Activated B cell treated with CpG ODN at 0.5 μM for 24 hours (primary cell): ENCODE results near the gene KRTAP5-7. TPM values are rescaled to one million over a fixed set of nuclear protein-coding genes. Genes with fewer than 3 reads are reported as not detected.
"Not testable (repeated sequence)": the region's sequence is repeated elsewhere in the genome, so short reads cannot be mapped to it uniquely, and the experiment has no call there.

Experiments used
- ATAC-seq: fragments of 200-7000 bp; cut with Tn5 transposase; one replicate; pipeline ENCODE4 v1.10.0; 2021; ENCODE audit warnings: low read depth, mild to moderate bottlenecking, moderate library complexity
- CTCF ChIA-PET: fragments of 350-600 bp; sonication (Branson Sonifier 250); formaldehyde crosslinking; loops from one replicate; lab custom pipeline; 2021; ENCODE audit warnings: antibody characterized with exemption; lab: Charles Lee
- POLR2A ChIA-PET: fragments of 350-600 bp; sonication (Branson Sonifier 250); formaldehyde crosslinking; loops from one replicate; lab custom pipeline; 2021; ENCODE audit warnings: antibody characterized with exemption; lab: Charles Lee
- DNase-seq: peaks from one replicate; pipeline ENCODE4 v3.0.0; 2022
- H3K27ac Mint-ChIP-seq: one replicate; pipeline ENCODE4 v1.8.0; 2020; ENCODE audit warnings: mixed read lengths
- H3K27me3 Mint-ChIP-seq: one replicate; pipeline ENCODE4 v1.8.0; 2021; ENCODE audit warnings: mixed read lengths
- H3K36me3 Mint-ChIP-seq: one replicate; pipeline ENCODE4 v1.8.0; 2021; ENCODE audit warnings: low read depth, mixed read lengths
- H3K4me1 Mint-ChIP-seq: one replicate; pipeline ENCODE4 v1.8.0; 2021; ENCODE audit warnings: mixed read lengths
- H3K4me3 Mint-ChIP-seq: one replicate; pipeline ENCODE4 v1.8.0; 2020; ENCODE audit warnings: mild to moderate bottlenecking, mixed read lengths
- H3K9me3 Mint-ChIP-seq: one replicate; pipeline ENCODE4 v1.8.0; 2020; ENCODE audit warnings: mixed read lengths
- CTCF ChIP-seq: fragments of 200-600 bp; IDR thresholded peaks from one replicate; pipeline ENCODE4 v1.8.0; 2022; ENCODE audit warnings: antibody characterized with exemption, mild to moderate bottlenecking
- intact Hi-C: fragments of 100-400 bp; cut with micrococcal nuclease; formaldehyde crosslinking; loops from one replicate; pipeline ENCODE4 v1.15.1; 2024
- total RNA-seq: library from RNA; stranded (reverse); gene quantifications from 2 replicates; pipeline ENCODE4 v1.2.3, GENCODE V29; 2022

KRTAP5-7 gene
- total RNA-seq, 1 donor from 2014 or later = 0.49 TPM

GRCh38 chr11:71568704-71569349, 41.8 kb downstream of the KRTAP5-7 start:
- ATAC-seq (no peak), DNase-seq (no peak)
- Mint-ChIP-seq H3K4me3 (no peak overlapping the region), H3K36me3 (no peaks in the 10 kb centered on the region), H3K9me3 (no peaks in the 10 kb centered on the region), H3K4me1 (no peaks in the 10 kb centered on the region), H3K27me3 (peaks cover 30% of the 10 kb centered on the region), H3K27ac (no peak overlapping the region)
- POLR2A ChIA-PET = no interaction called here
- TF ChIP-seq CTCF = no peak
- CTCF ChIA-PET = no interaction called here
- intact Hi-C loops = no loop called here

GRCh38 chr11:71571101-71571850, 44.2 kb downstream of the KRTAP5-7 start:
- DNase-seq, H3K36me3 Mint-ChIP-seq, CTCF ChIA-PET, ATAC-seq, H3K27ac Mint-ChIP-seq, H3K4me1 Mint-ChIP-seq, POLR2A ChIA-PET, H3K9me3 Mint-ChIP-seq, H3K4me3 Mint-ChIP-seq, intact Hi-C loops: not testable (repeated sequence)
- H3K27me3 Mint-ChIP-seq = peaks cover 17% of the 10 kb centered on the region

GRCh38 chr11:71572811-71573210, 45.7 kb downstream of the KRTAP5-7 start:
- H3K9me3 Mint-ChIP-seq = no peaks in the 10 kb centered on the region
- DNase-seq (no peak), ATAC-seq (no peak)
- peaks cover 13% of the 10 kb centered on the region for H3K27me3 Mint-ChIP-seq
- intact Hi-C loops = no loop called here
- ChIA-PET POLR2A (no interaction called here), CTCF (no interaction called here)
- H3K4me1 Mint-ChIP-seq = no peaks in the 10 kb centered on the region
- H3K36me3 Mint-ChIP-seq = no peaks in the 10 kb centered on the region
- TF ChIP-seq CTCF = no peak
- H3K27ac Mint-ChIP-seq = no peak overlapping the region
- H3K4me3 Mint-ChIP-seq = no peak overlapping the region

GRCh38 chr11:71574418-71574817, 47.4 kb downstream of the KRTAP5-7 start:
- DNase-seq = no peak
- Mint-ChIP-seq H3K9me3 (no peaks in the 10 kb centered on the region), H3K27me3 (peaks cover 15% of the 10 kb centered on the region), H3K4me1 (no peaks in the 10 kb centered on the region), H3K36me3 (no peaks in the 10 kb centered on the region), H3K27ac (no peak overlapping the region), H3K4me3 (no peak overlapping the region)
- ChIA-PET CTCF (interaction anchor here (0.6 kb wide), 1 partner anchor 125 kb away, joined by 4 read pairs; no protein-coding TSS in a partner anchor), POLR2A (no interaction called here)
- intact Hi-C loops = no loop called here
- ATAC-seq = no peak
- TF ChIP-seq CTCF = no peak

- intact Hi-C loops = no loop called here
- ChIA-PET CTCF (no interaction called here), POLR2A (no interaction called here)
- ATAC-seq (no peak), DNase-seq (no peak)
- no peak overlapping the region for H3K4me3 Mint-ChIP-seq
- no peaks in the 10 kb centered on the region for H3K36me3 Mint-ChIP-seq
- no peak for TF ChIP-seq CTCF
- H3K27ac Mint-ChIP-seq = no peak overlapping the region
- H3K9me3 Mint-ChIP-seq = no peaks in the 10 kb centered on the region
- peaks cover 15% of the 10 kb centered on the region for H3K27me3 Mint-ChIP-seq
- peaks cover 2% of the 10 kb centered on the region for H3K4me1 Mint-ChIP-seq
These were observed 48.8 kb downstream of the KRTAP5-7 start for GRCh38 chr11:71575723-71576424.

GRCh38 chr11:71576688-71577465, 49.8 kb downstream of the KRTAP5-7 start:
- CTCF ChIA-PET = not testable (repeated sequence)

More at GRCh38 chr11:71576688-71577465, 49.8 kb downstream of the KRTAP5-7 start:
- H3K9me3 Mint-ChIP-seq, DNase-seq, H3K27ac Mint-ChIP-seq, H3K4me3 Mint-ChIP-seq, H3K4me1 Mint-ChIP-seq, ATAC-seq, H3K36me3 Mint-ChIP-seq, intact Hi-C loops, POLR2A ChIA-PET: not testable (repeated sequence)
- H3K27me3 Mint-ChIP-seq = peaks cover 16% of the 10 kb centered on the region
